HepG2 (cell line): Measurements from ENCODE around the gene ALDH4A1. TPM values are rescaled to one million over a fixed set of nuclear protein-coding genes. Genes with fewer than 3 reads are reported as not detected.

Experiments
- CHCHD3 ChIP-seq: sonication (generic); formaldehyde crosslinking; IDR thresholded peaks from 2 replicates; pipeline ENCODE4 v1.8.0; 2022; ENCODE audit warnings: mild to moderate bottlenecking, missing genetic modification reagents, moderate library complexity
- DNMT3B ChIP-seq: conservative IDR thresholded peaks from 2 replicates; pipeline ENCODE4 v1.6.1; 2016; ENCODE audit warnings: missing biosample characterization, control low read depth
- DR1 ChIP-seq: sonication (generic); formaldehyde crosslinking; IDR thresholded peaks from 2 replicates; pipeline ENCODE4 v1.8.0; 2021; ENCODE audit warnings: mild to moderate bottlenecking, missing genetic modification reagents, inconsistent platforms
- ELF1 ChIP-seq: sonication (generic); formaldehyde crosslinking; IDR thresholded peaks from 2 replicates; pipeline ENCODE4 v1.4.0; 2020; ENCODE audit warnings: missing genetic modification reagents
- FIP1L1 ChIP-seq: fragments of 200-400 bp; formaldehyde crosslinking; IDR thresholded peaks from 2 replicates; pipeline ENCODE4 v1.6.1; 2018; ENCODE audit warnings: low read depth, mild to moderate bottlenecking, low read length, moderate library complexity, borderline replicate concordance; ENCODE audit not compliant: insufficient read depth
- GPBP1L1 ChIP-seq: sonication (generic); formaldehyde crosslinking; IDR thresholded peaks from 2 replicates; pipeline ENCODE4 v1.5.0; 2020; ENCODE audit warnings: mild to moderate bottlenecking, missing genetic modification reagents
- MTA1 ChIP-seq: sonication (generic); formaldehyde crosslinking; IDR thresholded peaks from 2 replicates; pipeline ENCODE4 v1.4.0; 2020; ENCODE audit warnings: missing genetic modification reagents, mild to moderate bottlenecking, borderline replicate concordance
- NFRKB ChIP-seq: fragments of 450-650 bp; IDR thresholded peaks from 2 replicates; pipeline ENCODE4 v1.6.1; 2017
- NR2C2 ChIP-seq: sonication (generic); formaldehyde crosslinking; IDR thresholded peaks from 2 replicates; pipeline ENCODE4 v1.4.0; 2020; ENCODE audit warnings: missing genetic modification reagents, mild to moderate bottlenecking, moderate library complexity, borderline replicate concordance
- ZBTB20 ChIP-seq: sonication (generic); formaldehyde crosslinking; IDR thresholded peaks from 2 replicates; pipeline ENCODE4 v1.8.1; 2023; ENCODE audit warnings: missing genetic modification reagents, low read depth, mild to moderate bottlenecking, borderline replicate concordance
- ZBTB21 ChIP-seq: sonication (generic); formaldehyde crosslinking; IDR thresholded peaks from 2 replicates; pipeline ENCODE4 v1.4.0; 2020; ENCODE audit warnings: missing genetic modification reagents
- ZBTB46 ChIP-seq: sonication (generic); formaldehyde crosslinking; IDR thresholded peaks from 2 replicates; pipeline ENCODE4 v1.4.0; 2020; ENCODE audit warnings: mild to moderate bottlenecking, missing genetic modification reagents, borderline replicate concordance
- ZC3H4 ChIP-seq: sonication (generic); formaldehyde crosslinking; IDR thresholded peaks from 2 replicates; pipeline ENCODE4 v1.4.0; 2020; ENCODE audit warnings: missing genetic modification reagents, borderline replicate concordance
- ZFYVE20 ChIP-seq: sonication (generic); formaldehyde crosslinking; IDR thresholded peaks from 2 replicates; pipeline ENCODE4 v1.8.0; 2023; ENCODE audit warnings: low read depth, mild to moderate bottlenecking, moderate library complexity, missing genetic modification reagents, borderline replicate concordance
- ZHX1 ChIP-seq: sonication (generic); formaldehyde crosslinking; IDR thresholded peaks from 2 replicates; pipeline ENCODE4 v1.8.1; 2022; ENCODE audit warnings: low read depth, mild to moderate bottlenecking, missing genetic modification reagents
- ZNF281 ChIP-seq: sonication (generic); formaldehyde crosslinking; IDR thresholded peaks from 2 replicates; pipeline ENCODE4 v1.4.0; 2020; ENCODE audit warnings: missing genetic modification reagents, borderline replicate concordance
- ZNF333 ChIP-seq: sonication (generic); formaldehyde crosslinking; IDR thresholded peaks from 2 replicates; pipeline ENCODE4 v1.4.0; 2020; ENCODE audit warnings: mild to moderate bottlenecking, missing genetic modification reagents, borderline replicate concordance
- ZNF337 ChIP-seq: sonication (generic); formaldehyde crosslinking; IDR thresholded peaks from 2 replicates; pipeline ENCODE4 v1.5.1; 2020; ENCODE audit warnings: missing genetic modification reagents, low read depth, mild to moderate bottlenecking, borderline replicate concordance
- ZNF782 ChIP-seq: sonication (generic); formaldehyde crosslinking; IDR thresholded peaks from 2 replicates; pipeline ENCODE4 v1.4.0; 2020; ENCODE audit warnings: missing genetic modification reagents, mild to moderate bottlenecking, borderline replicate concordance
- ZSCAN30 ChIP-seq: sonication (generic); formaldehyde crosslinking; IDR thresholded peaks from 2 replicates; pipeline ENCODE4 v1.5.0; 2020; ENCODE audit warnings: mild to moderate bottlenecking, missing genetic modification reagents
- polyA plus RNA-seq, 8 experiments: library from polyadenylated mRNA; depleted of rRNA in 3 of 8; stranded (reverse) in 7 of 8; unstranded in 1 of 8; fragments of >200 nt; fragmentation: Illumina TruSeq in 4 of 8; extraction: Trizol in 4 of 8; gene quantifications; 2 replicates each; pipeline versions ENCODE4 v1.2.1 to v1.2.3, GENCODE V29; 2011 to 2016; ENCODE audit warnings: low read depth in 4 of 8, missing spikeins in 1 of 8, mixed read lengths in 1 of 8; ENCODE audit not compliant: insufficient read depth in 1 of 8
- total RNA-seq, 5 experiments: library from RNA; depleted of rRNA; stranded (reverse); fragments of >200 nt; fragmentation: Illumina TruSeq; extraction: Trizol; gene quantifications; 2 replicates each; pipeline ENCODE4 v1.2.3, GENCODE V29; 2016; ENCODE audit warnings: low read depth in 1 of 5

The ALDH4A1 gene
- total and polyA plus RNA-seq, 2 of the 13 experiments (the other 11 are each of a cell fraction or from before 2014, with no cell fraction given): 76.4 to 240 TPM

DNA sequence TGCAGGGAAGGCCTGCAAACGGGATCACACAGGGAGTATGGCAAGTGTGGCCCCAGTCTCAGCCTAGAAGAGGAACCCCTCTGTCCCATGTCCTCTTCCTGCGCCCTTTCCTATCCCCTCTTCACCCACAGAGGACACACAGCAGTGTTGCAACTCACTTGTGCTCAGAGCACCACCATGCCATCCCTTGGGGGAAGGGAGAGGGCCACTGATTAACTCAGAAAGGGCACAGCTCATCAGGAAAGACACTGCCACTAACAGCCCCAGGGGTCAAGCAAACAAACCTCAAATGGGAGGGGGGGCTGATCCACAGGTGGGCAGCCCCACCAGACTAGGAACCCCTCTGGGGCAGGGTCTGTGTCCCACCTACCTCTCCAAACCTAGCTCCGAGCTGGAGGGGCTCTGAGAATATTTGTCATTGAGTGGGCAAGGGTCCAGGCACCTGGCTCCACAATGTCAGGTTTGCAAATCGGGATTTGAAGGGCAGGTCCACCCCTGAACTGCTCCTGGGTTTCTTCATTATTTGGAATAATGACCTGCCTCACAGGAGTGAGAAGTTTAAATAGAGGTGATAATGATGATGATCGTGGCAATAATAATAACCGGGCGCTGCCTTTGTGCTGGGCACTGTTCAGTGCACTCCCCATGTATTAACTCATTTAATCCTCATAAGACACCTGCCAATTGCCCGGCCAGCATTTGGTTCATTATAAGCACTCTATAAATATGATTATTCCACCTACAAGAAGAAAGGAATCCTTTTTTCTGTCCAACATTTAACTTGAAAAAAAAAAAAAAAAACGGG lies 1.0 kb downstream of the ALDH4A1 start (continued):
- TF ChIP-seq GPBP1L1 (no peak), NR2C2 (CRISPR knock-in tag) (peak; percentile 69; the same call in 1 of the 2 replicates), ELF1 (CRISPR knock-in tag) (0 out of 2 replicates have a peak, but pooled peaks have one; percentile 43), ZBTB21 (CRISPR knock-in tag) (no peak), ZFYVE20 (CRISPR knock-in tag) (no peak), DNMT3B (CRISPR knock-in tag) (no peak), ZBTB46 (CRISPR knock-in tag) (no peak), ZNF337 (CRISPR knock-in tag) (peak; percentile 34; the same call in 1 of the 2 replicates), FIP1L1 (0 out of 2 replicates have a peak, but pooled peaks have one; percentile 47), MTA1 (CRISPR knock-in tag) (peak; percentile 63), ZBTB20 (CRISPR knock-in tag) (peak; percentile 58; the same call in 1 of the 2 replicates), ZNF281 (peak; percentile 98), ZNF782 (CRISPR knock-in tag) (no peak), DR1 (no peak), ZNF333 (CRISPR knock-in tag) (no peak), CHCHD3 (CRISPR knock-in tag) (no peak), ZHX1 (CRISPR knock-in tag) (0 out of 2 replicates have a peak, but pooled peaks have one; percentile 34), NFRKB (no peak), ZSCAN30 (no peak), ZC3H4 (no peak)
